Small intestine (tissue), 7 donors: Measurements from ENCODE around the gene SLC30A5. TPM values are rescaled to one million over a fixed set of nuclear protein-coding genes. Genes with fewer than 3 reads are reported as not detected.
"Not testable (repeated sequence)": the region's sequence is repeated elsewhere in the genome, so short reads cannot be mapped to it uniquely, and the experiment has no call there.

Source experiments
- DNase-seq, 2 donors: peaks; one replicate each; pipeline versions ENCODE4 v3.0.0 to v3.0.0-alpha.2; 2013
- FAIRE-seq: peaks from 2 replicates; lab custom pipeline; 2012; peaks lifted over from hg19 to GRCh38; lab: Jason Lieb, UNC
- H3K27ac ChIP-seq, 3 donors: one replicate each; pipeline ENCODE4 v1.5.1; 2013; ENCODE audit warnings: low read length in 2 of 3, mild to moderate bottlenecking in 2 of 3, control low read depth in 1 of 3, inconsistent platforms in 1 of 3, low read depth in 1 of 3, moderate library complexity in 1 of 3
- H3K27me3 ChIP-seq, 3 donors: one replicate each; pipeline ENCODE4 v1.6.1; 2013; ENCODE audit warnings: low read length in 3 of 3, inconsistent platforms in 1 of 3; ENCODE audit not compliant: control insufficient read depth in 3 of 3, insufficient read depth in 3 of 3
- H3K36me3 ChIP-seq, 3 donors: one replicate each; pipeline ENCODE4 v1.6.1; 2013; ENCODE audit warnings: low read length in 3 of 3, inconsistent platforms in 1 of 3, low read depth in 1 of 3, mild to moderate bottlenecking in 1 of 3, moderate library complexity in 1 of 3; ENCODE audit not compliant: control insufficient read depth in 3 of 3, insufficient read depth in 2 of 3
- H3K4me1 ChIP-seq, 3 donors: one replicate each; pipeline ENCODE4 v1.6.1; 2013; ENCODE audit warnings: low read length in 2 of 3, inconsistent platforms in 1 of 3, low read depth in 1 of 3, mild to moderate bottlenecking in 1 of 3, moderate library complexity in 1 of 3; ENCODE audit not compliant: control insufficient read depth in 3 of 3, insufficient read depth in 2 of 3
- H3K4me3 ChIP-seq, 3 donors: one replicate each; pipeline ENCODE4 v1.5.1; 2013; ENCODE audit warnings: low read length in 3 of 3, control low read depth in 1 of 3, inconsistent platforms in 1 of 3, low read depth in 1 of 3, mild to moderate bottlenecking in 1 of 3, moderate library complexity in 1 of 3
- H3K9me3 ChIP-seq, 2 donors: one replicate each; pipeline ENCODE4 v1.6.1; 2013; ENCODE audit warnings: low read depth in 1 of 2, low read length in 1 of 2; ENCODE audit not compliant: control insufficient read depth in 2 of 2, insufficient read depth in 1 of 2
- WGBS, 3 donors: extraction: QIAGEN DNeasy Blood & Tissue Kit; methylation state at CpG; one replicate each; pipeline ENCODE4 v1.1.7; 2013; 5-methylcytosine and 5-hydroxymethylcytosine counted together
- polyA plus RNA-seq, 4 donors: library from polyadenylated mRNA; stranded (reverse) in 3 of 4; unstranded in 1 of 4; fragments of 200-250 nt in 3 of 4; fragments of 120-200 nt in 1 of 4; gene quantifications; one replicate each; pipeline versions ENCODE4 v1.2.1 to v1.2.3, GENCODE V29; 2013
- donor health status: healthy with polysubstance abuse.
- donor health status: control.
- donor health status: control.
- donor health status: Bipolar disorder and iron deficiency.
- donor health status: healthy.

Gene SLC30A5
- polyA plus RNA-seq, 4 donors, result 22.7 to 49.5 (median 30.8) TPM

DNA sequence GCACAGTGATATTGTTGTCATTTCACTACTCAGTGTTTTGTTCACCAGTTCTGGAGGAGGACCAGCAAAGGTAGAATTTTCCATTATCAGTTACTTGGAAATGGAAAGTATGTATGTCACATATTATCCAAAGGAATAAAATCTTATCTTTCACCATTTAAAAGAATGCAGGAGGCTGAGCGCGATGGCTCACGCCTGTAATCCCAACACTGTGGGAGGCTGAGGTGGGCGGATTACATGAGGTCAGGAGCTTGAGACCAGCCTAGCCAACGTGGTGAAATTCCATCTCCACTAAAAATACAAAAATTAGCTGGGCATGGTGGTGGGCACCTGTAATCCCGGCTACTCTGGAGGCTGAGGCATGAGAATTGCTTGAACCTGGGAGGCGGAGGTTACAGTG, 14.6 kb downstream of the SLC30A5 start:
- H3K9me3 ChIP-seq, FAIRE-seq, H3K27ac ChIP-seq, DNase-seq, H3K27me3 ChIP-seq, H3K4me1 ChIP-seq, H3K4me3 ChIP-seq: not testable (repeated sequence)
- WGBS, 3 donors, result 94 to 99% (median 97%) methylated on average over 7 of the region's 7 CpGs
- H3K36me3 ChIP-seq, result peaks cover 6 to 31% (median 10%) of the 10 kb centered on the region in 3 donors

DNA sequence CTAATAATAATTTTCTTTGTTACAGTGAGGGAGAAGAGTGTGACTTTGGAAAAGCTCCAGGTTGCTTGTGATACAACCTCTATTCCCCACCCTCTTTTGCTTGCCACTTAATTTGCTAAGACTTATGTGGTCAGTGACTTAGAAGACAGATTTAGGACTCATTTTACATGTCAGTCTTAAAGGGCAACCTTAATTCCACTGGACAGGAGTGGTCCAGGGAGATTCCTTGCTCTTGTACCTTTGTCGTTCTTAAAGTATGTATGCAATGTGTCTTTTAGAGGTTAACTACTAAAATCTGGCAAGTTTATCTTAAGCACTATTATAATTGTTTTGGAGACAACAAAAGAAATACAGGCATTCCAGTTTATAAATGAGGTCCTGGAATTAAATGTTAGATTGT, 20.0 kb downstream of the SLC30A5 start:
- WGBS, 3 donors, result 88 to 97% (median 93%) methylated on average over 1 of the region's 1 CpG
- H3K27me3 ChIP-seq, result no peaks in the 10 kb centered on the region
- DNase-seq (no peak), FAIRE-seq (no peak)
- H3K9me3 ChIP-seq, result peaks cover 0 to 6% of the 10 kb centered on the region in 2 donors
- peak overlapping the region in 1 of 3 donors; percentile 72 for H3K27ac ChIP-seq
- H3K4me3 ChIP-seq, result no peak overlapping the region
- peaks cover 4 to 19% (median 9%) of the 10 kb centered on the region in 3 donors for H3K36me3 ChIP-seq
- H3K4me1 ChIP-seq, result no peaks in the 10 kb centered on the region

DNA sequence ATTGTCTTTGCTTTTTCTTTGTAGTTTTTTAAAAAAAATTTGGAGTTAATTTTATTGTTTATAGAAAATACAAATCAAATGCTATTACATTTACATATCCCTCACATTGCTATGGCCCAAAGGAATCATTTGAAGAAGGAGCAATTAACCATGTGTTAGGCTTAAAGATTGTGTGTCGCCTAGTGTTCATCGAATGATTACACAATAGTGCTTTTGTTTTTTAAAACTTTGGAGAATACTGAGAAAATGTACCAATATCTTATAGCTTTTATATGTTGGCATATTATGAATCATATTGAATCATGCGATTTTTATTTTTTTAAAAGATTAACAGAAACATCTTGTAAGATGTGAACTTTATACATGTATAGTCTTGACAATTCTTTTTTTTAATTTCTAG, 21.7 kb downstream of the SLC30A5 start:
- Histone ChIP-seq H3K27me3 (no peaks in the 10 kb centered on the region), H3K27ac (peak overlapping the region in 1 of 3 donors; percentile 72)
- WGBS, 3 donors, result 91 to 98% (median 97%) methylated on average over 3 of the region's 3 CpGs

DNA sequence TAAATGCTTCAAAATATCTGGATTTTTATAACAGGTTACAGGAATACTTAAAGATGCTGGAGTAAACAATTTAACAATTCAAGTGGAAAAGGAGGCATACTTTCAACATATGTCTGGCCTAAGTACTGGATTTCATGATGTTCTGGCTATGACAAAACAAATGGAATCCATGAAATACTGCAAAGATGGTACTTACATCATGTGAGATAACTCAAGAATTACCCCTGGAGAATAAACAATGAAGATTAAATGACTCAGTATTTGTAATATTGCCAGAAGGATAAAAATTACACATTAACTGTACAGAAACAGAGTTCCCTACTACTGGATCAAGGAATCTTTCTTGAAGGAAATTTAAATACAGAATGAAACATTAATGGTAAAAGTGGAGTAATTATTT, 35.6 kb downstream of the SLC30A5 start:
- Histone ChIP-seq H3K27ac (no peak overlapping the region), H3K4me3 (no peak overlapping the region), H3K9me3 (no peaks in the 10 kb centered on the region), H3K36me3 (peaks cover 0 to 27% (median 3%) of the 10 kb centered on the region in 3 donors), H3K4me1 (no peaks in the 10 kb centered on the region), H3K27me3 (no peaks in the 10 kb centered on the region)
- FAIRE-seq (no peak), DNase-seq (no peak)

More for the DNA sequence above, 21.7 kb downstream of the SLC30A5 start:
- Histone ChIP-seq H3K9me3 (no peaks in the 10 kb centered on the region), H3K4me3 (no peak overlapping the region), H3K4me1 (no peaks in the 10 kb centered on the region), H3K36me3 (peaks cover 2 to 25% (median 5%) of the 10 kb centered on the region in 3 donors)
- DNase-seq, result no peak
- no peak for FAIRE-seq

DNA sequence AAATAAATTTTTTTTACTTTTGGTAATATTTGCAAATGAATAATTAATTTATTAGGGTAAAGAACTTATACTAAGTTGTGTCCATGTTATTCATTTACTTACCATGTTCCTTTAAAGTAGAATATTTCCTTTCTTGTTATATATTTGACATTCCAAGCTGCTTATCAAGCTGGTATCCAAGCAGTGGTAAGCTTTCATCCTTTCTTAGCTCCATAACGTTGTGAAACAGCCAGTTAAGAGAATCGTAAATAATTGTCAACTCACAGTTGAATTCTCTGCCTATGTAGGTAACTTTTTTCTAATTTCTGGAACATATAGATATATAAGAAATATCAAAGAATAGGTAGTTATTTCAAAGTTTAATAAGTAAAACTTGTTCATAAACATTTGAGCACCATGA, 36.4 kb downstream of the SLC30A5 start:
- no peak overlapping the region for H3K4me3 ChIP-seq
- no peak overlapping the region for H3K27ac ChIP-seq
- H3K4me1 ChIP-seq, result no peaks in the 10 kb centered on the region
- FAIRE-seq, result peak; percentile 55
- DNase-seq, result no peak
- H3K36me3 ChIP-seq, result peaks cover 0 to 21% (median 0%) of the 10 kb centered on the region in 3 donors
- 72 to 76% (median 73%) methylated on average over 2 of the region's 2 CpGs for WGBS, 3 donors
- no peaks in the 10 kb centered on the region for H3K9me3 ChIP-seq
- H3K27me3 ChIP-seq, result no peaks in the 10 kb centered on the region

DNA sequence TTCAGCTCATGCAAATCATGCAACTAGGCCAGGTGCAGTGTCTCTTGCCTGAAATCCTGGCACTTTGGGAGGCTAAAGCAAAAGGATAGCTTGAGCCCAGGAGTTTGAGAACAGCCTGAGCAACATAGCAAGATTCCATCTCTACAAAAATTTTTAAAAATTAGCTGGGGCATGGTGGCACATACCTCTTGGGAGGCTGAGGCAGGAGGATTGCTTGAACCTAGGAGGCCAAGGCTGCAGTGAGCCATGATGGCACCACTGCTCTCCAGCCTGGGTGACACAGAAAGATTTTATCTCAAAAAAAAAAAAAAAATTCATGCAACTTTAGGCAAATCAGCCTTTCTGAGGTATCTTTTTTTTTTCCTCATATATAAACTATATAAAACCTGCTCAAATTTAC, 37.5 kb downstream of the SLC30A5 start:
- no peak for DNase-seq
- Histone ChIP-seq H3K4me1 (no peaks in the 10 kb centered on the region), H3K27ac (no peak overlapping the region), H3K27me3 (no peaks in the 10 kb centered on the region), H3K4me3 (no peak overlapping the region), H3K36me3 (peaks cover 0 to 16% (median 0%) of the 10 kb centered on the region in 3 donors), H3K9me3 (no peaks in the 10 kb centered on the region)
- no peak for FAIRE-seq

DNA sequence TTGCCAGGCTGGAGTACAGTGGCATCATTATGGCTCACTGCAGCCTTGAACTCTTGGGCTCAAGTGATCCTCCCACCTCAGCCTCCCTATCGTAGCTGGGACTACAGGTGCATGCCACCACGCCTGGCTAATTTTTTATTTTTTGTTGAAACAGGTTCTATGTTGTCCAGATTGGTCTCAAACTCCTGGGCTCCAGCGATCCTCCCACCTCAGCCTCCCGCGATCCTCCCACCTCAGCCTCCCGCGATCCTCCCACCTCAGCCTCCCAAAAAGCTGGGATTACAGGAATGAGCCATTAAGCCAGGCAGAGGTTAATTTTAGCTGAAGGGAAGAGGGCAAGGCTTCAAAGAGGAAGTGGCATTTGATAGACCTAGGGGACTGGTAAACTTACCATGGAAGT, 40.3 kb downstream of the SLC30A5 start:
- no peak overlapping the region for H3K4me3 ChIP-seq
- H3K27ac ChIP-seq, result no peak overlapping the region
- no peak for DNase-seq
- peaks cover 0 to 8% (median 0%) of the 10 kb centered on the region in 3 donors for H3K36me3 ChIP-seq
- FAIRE-seq, result no peak
- 70 to 91% (median 72%) methylated on average over 7 of the region's 7 CpGs for WGBS, 3 donors
- no peaks in the 10 kb centered on the region for H3K27me3 ChIP-seq
- no peaks in the 10 kb centered on the region for H3K9me3 ChIP-seq
- H3K4me1 ChIP-seq, result no peaks in the 10 kb centered on the region

DNA sequence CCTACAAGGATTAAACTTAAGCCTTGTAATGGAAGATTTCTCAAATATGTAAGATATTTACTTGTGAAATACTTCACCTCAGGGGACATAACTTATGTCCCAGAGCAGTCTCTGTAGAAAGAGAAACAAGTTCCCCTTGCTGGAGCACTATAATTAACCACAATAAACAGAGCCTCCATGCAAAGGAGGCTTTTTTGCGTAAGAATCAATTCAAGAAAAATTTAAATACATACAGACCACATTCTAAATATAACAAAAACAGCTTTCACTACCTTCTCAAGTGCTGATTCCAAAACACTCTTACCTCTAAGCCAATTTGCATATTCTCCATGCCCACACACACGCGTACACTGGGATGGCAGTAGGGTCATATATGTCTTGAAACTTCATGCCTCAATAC, 42.5 kb downstream of the SLC30A5 start:
- 86 to 97% (median 86%) methylated on average over 3 of the region's 3 CpGs for WGBS, 3 donors
- H3K27me3 ChIP-seq, result no peaks in the 10 kb centered on the region
- DNase-seq (no peak), FAIRE-seq (no peak)
- H3K4me3 ChIP-seq, result no peak overlapping the region
- peaks cover 0 to 3% of the 10 kb centered on the region in 2 donors for H3K9me3 ChIP-seq
- H3K27ac ChIP-seq, result no peak overlapping the region
- peaks cover 0 to 7% (median 0%) of the 10 kb centered on the region in 3 donors for H3K36me3 ChIP-seq
- no peaks in the 10 kb centered on the region for H3K4me1 ChIP-seq

DNA sequence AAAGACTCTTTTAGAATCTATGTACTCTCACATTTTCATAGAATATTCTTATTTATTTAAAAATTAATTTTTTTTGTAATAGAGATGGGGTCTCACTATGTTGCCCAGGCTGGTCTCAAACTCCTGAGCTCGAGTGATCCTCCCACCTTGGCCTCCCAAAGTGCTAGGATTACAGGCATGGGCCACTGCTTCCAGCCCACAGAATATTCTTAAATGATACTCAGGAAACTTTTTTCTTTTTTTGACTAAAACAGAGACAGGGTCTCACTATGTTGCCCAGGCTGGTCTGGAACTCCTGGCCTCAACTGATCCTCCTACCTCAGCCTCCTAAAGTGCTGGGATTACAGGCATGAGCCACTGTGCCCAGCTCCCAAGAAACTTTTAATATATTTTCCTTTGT, 43.4 kb downstream of the SLC30A5 start:
- not testable (repeated sequence) for FAIRE-seq, H3K27ac ChIP-seq, H3K9me3 ChIP-seq, H3K27me3 ChIP-seq, DNase-seq, H3K4me3 ChIP-seq, H3K36me3 ChIP-seq, H3K4me1 ChIP-seq
- 96 to 100% (median 100%) methylated on average over 1 of the region's 1 CpG for WGBS, 3 donors
